GM18511 (cell line): ENCODE results near the gene OVOL2.
"Not testable (repeated sequence)": the region's sequence is repeated elsewhere in the genome, so short reads cannot be mapped to it uniquely, and the experiment has no call there.

Source experiments
- ATAC-seq: cut with Tn5 transposase; IDR thresholded peaks from one replicate; pipeline ENCODE4 v1.9.1; 2021; ENCODE audit warnings: mild to moderate bottlenecking, moderate library complexity; ENCODE audit not compliant: unreplicated experiment

The OVOL2 gene

GRCh38 chr20:18057101-18057993, at the start of gene OVOL2:
Gene OVOL2, minus strand, starts transcription at chr20:18057916. Its CDS starts 282 bp downstream, at chr20:18057634.
- ATAC-seq, result no peak

- no peak for ATAC-seq
Observed at GRCh38 chr20:18103497-18103896, 45.8 kb upstream of the OVOL2 start.

- no peak for ATAC-seq
Observed at GRCh38 chr20:18101125-18101810, 43.6 kb upstream of the OVOL2 start.

- not testable (repeated sequence) for ATAC-seq
Observed at GRCh38 chr20:18100569-18100968, 42.9 kb upstream of the OVOL2 start.

GRCh38 chr20:18094191-18094590, 36.5 kb upstream of the OVOL2 start:
- ATAC-seq, result no peak

GRCh38 chr20:18093388-18093787, 35.7 kb upstream of the OVOL2 start:
- no peak for ATAC-seq

GRCh38 chr20:18092890-18093289, 35.2 kb upstream of the OVOL2 start:
- no peak for ATAC-seq

GRCh38 chr20:18091623-18092022, 33.9 kb upstream of the OVOL2 start:
- ATAC-seq, result no peak

- ATAC-seq, result no peak
Observed at GRCh38 chr20:18090477-18090876, 32.8 kb upstream of the OVOL2 start.

- ATAC-seq, result no peak
Observed at GRCh38 chr20:18090044-18090443, 32.3 kb upstream of the OVOL2 start.

GRCh38 chr20:18088841-18089240, 31.1 kb upstream of the OVOL2 start:
- ATAC-seq, result not testable (repeated sequence)

GRCh38 chr20:18088298-18088697, 30.6 kb upstream of the OVOL2 start:
- not testable (repeated sequence) for ATAC-seq

GRCh38 chr20:18087054-18087453, 29.3 kb upstream of the OVOL2 start:
- no peak for ATAC-seq

GRCh38 chr20:18080836-18081235, 23.1 kb upstream of the OVOL2 start:
- ATAC-seq, result not testable (repeated sequence)

GRCh38 chr20:18079756-18080353, 22.1 kb upstream of the OVOL2 start:
- no peak for ATAC-seq

GRCh38 chr20:18077157-18077556, 19.4 kb upstream of the OVOL2 start:
- no peak for ATAC-seq

GRCh38 chr20:18072532-18072931, 14.8 kb upstream of the OVOL2 start:
- ATAC-seq, result no peak

GRCh38 chr20:18066421-18067333, 9.0 kb upstream of the OVOL2 start:
- ATAC-seq, result no peak

- no peak for ATAC-seq
Observed at GRCh38 chr20:18063676-18064075, 6.0 kb upstream of the OVOL2 start.

- ATAC-seq, result no peak
Observed at GRCh38 chr20:18059603-18060002, 1.9 kb upstream of the OVOL2 start.
